ENCODE measurements around the gene KLF16.

Gene KLF16

GRCh38 chr19:1854542-1855039 is 8.8 kb downstream of the KLF16 start:
- TF ChIP-seq CTCF (IDR thresholded peaks at IDR 0.05; ENCODE audit: low read depth, low read length) = no peak
- no peak overlapping the region for H3K4me3 ChIP-seq (ENCODE audit: low read depth, low read length)

GRCh38 chr19:1854039-1854541 is 9.3 kb downstream of the KLF16 start:
- no peak overlapping the region for H3K4me3 ChIP-seq (ENCODE audit: low read depth, low read length)
- TF ChIP-seq CTCF (IDR thresholded peaks at IDR 0.05; ENCODE audit: low read depth, low read length) = no peak

GRCh38 chr19:1853295-1854038 is 9.9 kb downstream of the KLF16 start:
- TF ChIP-seq CTCF (IDR thresholded peaks at IDR 0.05; ENCODE audit: low read depth, low read length) = peak; percentile 88
- H3K4me3 ChIP-seq (ENCODE audit: low read depth, low read length) = no peak overlapping the region

- H3K4me3 ChIP-seq (ENCODE audit: low read depth, low read length) = no peak overlapping the region
- no peak for TF ChIP-seq CTCF (IDR thresholded peaks at IDR 0.05; ENCODE audit: low read depth, low read length)
These were observed 10.7 kb downstream of the KLF16 start for GRCh38 chr19:1852581-1853128.

GRCh38 chr19:1851654-1852580 is 11.5 kb downstream of the KLF16 start:
- TF ChIP-seq CTCF (IDR thresholded peaks at IDR 0.05; ENCODE audit: low read depth, low read length) = no peak
- no peak overlapping the region for H3K4me3 ChIP-seq (ENCODE audit: low read depth, low read length)

- TF ChIP-seq CTCF (IDR thresholded peaks at IDR 0.05; ENCODE audit: low read depth, low read length) = no peak
- no peak overlapping the region for H3K4me3 ChIP-seq (ENCODE audit: low read depth, low read length)
These were observed 12.3 kb downstream of the KLF16 start for GRCh38 chr19:1850809-1851653.

All from WI38 (cell line).